Measurements from ENCODE around the gene AKR1E2.

AKR1E2 gene

GRCh38 chr10:4849042-4849402, 23.0 kb downstream of the AKR1E2 start:
- no peak for TF ChIP-seq CTCF (conservative IDR thresholded peaks at IDR 0.05)
- peak overlapping the region; percentile 39; the same call in 1 of the 2 replicates for H3K27ac ChIP-seq

GRCh38 chr10:4849555-4850242, 23.7 kb downstream of the AKR1E2 start:
- H3K27ac ChIP-seq, result peak overlapping the region; percentile 39
- peak; percentile 97 for TF ChIP-seq CTCF (conservative IDR thresholded peaks at IDR 0.05)

GRCh38 chr10:4850397-4850796, 24.4 kb downstream of the AKR1E2 start:
- no peak for TF ChIP-seq CTCF (conservative IDR thresholded peaks at IDR 0.05)
- peak overlapping the region; percentile 39 for H3K27ac ChIP-seq

GRCh38 chr10:4851176-4851575, 25.2 kb downstream of the AKR1E2 start:
- no peak for TF ChIP-seq CTCF (conservative IDR thresholded peaks at IDR 0.05)
- H3K27ac ChIP-seq, result peak overlapping the region; percentile 74

- no peak for TF ChIP-seq CTCF (conservative IDR thresholded peaks at IDR 0.05)
Observed at GRCh38 chr10:4851846-4852245, 25.8 kb downstream of the AKR1E2 start.

GRCh38 chr10:4865945-4866661, 40.1 kb downstream of the AKR1E2 start:
- no peak for TF ChIP-seq CTCF (conservative IDR thresholded peaks at IDR 0.05)
- H3K27ac ChIP-seq, result no peak overlapping the region

More at GRCh38 chr10:4851846-4852245, 25.8 kb downstream of the AKR1E2 start:
- H3K27ac ChIP-seq, result peak overlapping the region; percentile 74

GRCh38 chr10:4867109-4867519, 41.1 kb downstream of the AKR1E2 start:
- H3K27ac ChIP-seq, result no peak overlapping the region
- TF ChIP-seq CTCF (conservative IDR thresholded peaks at IDR 0.05), result no peak

Measured in VCaP (cell line).